Measurements from ENCODE around the gene LBP.
A peak's percentile ranks its signal among the peaks of the same experiment; 100 is the strongest.

Gene LBP

GRCh38 chr20:38320221-38320620, 26.1 kb upstream of the LBP start:
- Histone ChIP-seq H3K4me1 (ENCODE audit: low read depth, poor library complexity, severe bottlenecking) (peaks cover 7% of the 10 kb centered on the region), H2AFZ (ENCODE audit: low read depth) (no peak overlapping the region), H3K27ac (no peak overlapping the region), H4K20me1 (ENCODE audit: insufficient read depth) (no peaks in the 10 kb centered on the region), H3K36me3 (ENCODE audit: insufficient read depth) (no peaks in the 10 kb centered on the region), H3K27me3 (ENCODE audit: insufficient read depth, low read depth) (no peaks in the 10 kb centered on the region), H3K4me3 (IDR thresholded peaks at IDR 0.05; ENCODE audit: insufficient read depth, low read depth, low read length) (no peak overlapping the region), H3K9ac (no peak overlapping the region), H3K4me2 (no peak overlapping the region), H3K79me2 (ENCODE audit: insufficient read depth, low read depth) (no peaks in the 10 kb centered on the region)
- TF ChIP-seq, protein P1, sequence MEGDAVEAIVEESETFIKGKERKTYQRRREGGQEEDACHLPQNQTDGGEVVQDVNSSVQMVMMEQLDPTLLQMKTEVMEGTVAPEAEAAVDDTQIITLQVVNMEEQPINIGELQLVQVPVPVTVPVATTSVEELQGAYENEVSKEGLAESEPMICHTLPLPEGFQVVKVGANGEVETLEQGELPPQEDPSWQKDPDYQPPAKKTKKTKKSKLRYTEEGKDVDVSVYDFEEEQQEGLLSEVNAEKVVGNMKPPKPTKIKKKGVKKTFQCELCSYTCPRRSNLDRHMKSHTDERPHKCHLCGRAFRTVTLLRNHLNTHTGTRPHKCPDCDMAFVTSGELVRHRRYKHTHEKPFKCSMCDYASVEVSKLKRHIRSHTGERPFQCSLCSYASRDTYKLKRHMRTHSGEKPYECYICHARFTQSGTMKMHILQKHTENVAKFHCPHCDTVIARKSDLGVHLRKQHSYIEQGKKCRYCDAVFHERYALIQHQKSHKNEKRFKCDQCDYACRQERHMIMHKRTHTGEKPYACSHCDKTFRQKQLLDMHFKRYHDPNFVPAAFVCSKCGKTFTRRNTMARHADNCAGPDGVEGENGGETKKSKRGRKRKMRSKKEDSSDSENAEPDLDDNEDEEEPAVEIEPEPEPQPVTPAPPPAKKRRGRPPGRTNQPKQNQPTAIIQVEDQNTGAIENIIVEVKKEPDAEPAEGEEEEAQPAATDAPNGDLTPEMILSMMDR (conservative IDR thresholded peaks at IDR 0.05; ENCODE audit: low read depth, low read length), result no peak

DNA sequence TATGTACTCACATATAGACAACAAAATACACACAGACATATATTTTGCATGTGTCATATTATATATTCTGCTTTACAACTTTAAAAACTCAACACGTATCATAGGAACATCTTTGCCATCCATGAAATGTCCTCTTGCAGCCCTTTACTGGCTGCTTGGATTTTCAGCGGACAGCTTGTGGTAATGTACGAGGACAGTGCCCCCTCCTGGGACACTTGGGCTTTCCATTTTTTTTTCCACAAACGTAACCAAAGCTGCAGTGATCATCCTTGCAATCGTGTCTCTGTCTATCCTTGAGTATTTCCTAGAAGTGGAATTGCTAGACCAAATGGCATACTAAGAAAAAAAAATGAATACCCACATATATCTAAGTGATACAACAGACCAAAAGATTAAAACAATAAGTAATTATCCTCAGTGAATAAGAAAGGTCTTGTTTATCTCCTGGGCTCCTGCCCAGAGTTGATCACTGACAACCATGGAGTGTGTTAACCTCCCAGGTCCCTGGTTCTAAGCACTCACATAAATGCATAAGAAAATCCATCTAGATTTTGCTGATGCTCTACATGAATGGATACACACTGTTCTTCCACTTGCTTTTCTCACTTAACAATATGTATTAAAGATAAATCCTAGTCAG, 24.2 kb upstream of the LBP start:
- H3K27me3 ChIP-seq (ENCODE audit: insufficient read depth, low read depth), result no peaks in the 10 kb centered on the region
- no peak overlapping the region for H3K4me3 ChIP-seq (IDR thresholded peaks at IDR 0.05; ENCODE audit: insufficient read depth, low read depth, low read length)
- H3K9ac ChIP-seq, result no peak overlapping the region
- no peak overlapping the region for H3K27ac ChIP-seq
- H3K79me2 ChIP-seq (ENCODE audit: insufficient read depth, low read depth), result no peaks in the 10 kb centered on the region
- TF ChIP-seq, protein P1 (conservative IDR thresholded peaks at IDR 0.05; ENCODE audit: low read depth, low read length), result peak; percentile 37
- H2AFZ ChIP-seq (ENCODE audit: low read depth), result no peak overlapping the region
- no peak overlapping the region for H3K4me2 ChIP-seq
- H4K20me1 ChIP-seq (ENCODE audit: insufficient read depth), result no peaks in the 10 kb centered on the region
- H3K4me1 ChIP-seq (ENCODE audit: low read depth, poor library complexity, severe bottlenecking), result peaks cover 12% of the 10 kb centered on the region
- H3K36me3 ChIP-seq (ENCODE audit: insufficient read depth), result no peaks in the 10 kb centered on the region

DNA sequence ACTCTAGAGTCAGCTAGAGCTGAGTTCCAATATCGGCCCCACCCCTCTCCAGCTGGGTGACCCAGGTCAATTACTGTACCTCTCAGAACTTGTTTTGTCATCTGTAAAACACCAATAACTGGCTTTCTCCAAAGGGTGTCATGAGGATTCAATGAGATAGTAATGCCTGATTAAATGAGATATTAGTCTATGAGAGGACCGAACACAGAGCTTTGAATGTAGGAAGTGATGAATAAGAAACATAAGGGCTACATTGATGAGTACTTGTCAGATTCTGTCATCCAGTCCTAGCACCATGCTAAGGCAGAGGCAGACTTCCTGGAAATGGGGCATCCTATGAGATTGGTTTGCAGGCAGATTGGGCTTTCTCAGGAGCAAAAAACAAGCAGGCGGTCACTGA, 22.1 kb upstream of the LBP start:
- Histone ChIP-seq H3K4me3 (IDR thresholded peaks at IDR 0.05; ENCODE audit: insufficient read depth, low read depth, low read length) (no peak overlapping the region), H3K27ac (no peak overlapping the region), H3K9ac (no peak overlapping the region), H3K79me2 (ENCODE audit: insufficient read depth, low read depth) (no peaks in the 10 kb centered on the region), H4K20me1 (ENCODE audit: insufficient read depth) (no peaks in the 10 kb centered on the region), H3K4me2 (no peak overlapping the region), H3K36me3 (ENCODE audit: insufficient read depth) (no peaks in the 10 kb centered on the region), H3K4me1 (ENCODE audit: low read depth, poor library complexity, severe bottlenecking) (peaks cover 12% of the 10 kb centered on the region), H3K27me3 (ENCODE audit: insufficient read depth, low read depth) (no peaks in the 10 kb centered on the region), H2AFZ (ENCODE audit: low read depth) (no peak overlapping the region)
- TF ChIP-seq, protein P1 (conservative IDR thresholded peaks at IDR 0.05; ENCODE audit: low read depth, low read length), result no peak

- Histone ChIP-seq H3K4me1 (ENCODE audit: low read depth, poor library complexity, severe bottlenecking) (peaks cover 12% of the 10 kb centered on the region), H4K20me1 (ENCODE audit: insufficient read depth) (no peaks in the 10 kb centered on the region), H3K27ac (no peak overlapping the region), H3K36me3 (ENCODE audit: insufficient read depth) (no peaks in the 10 kb centered on the region), H3K9ac (no peak overlapping the region), H3K4me3 (IDR thresholded peaks at IDR 0.05; ENCODE audit: insufficient read depth, low read depth, low read length) (no peak overlapping the region), H2AFZ (ENCODE audit: low read depth) (no peak overlapping the region), H3K79me2 (ENCODE audit: insufficient read depth, low read depth) (no peaks in the 10 kb centered on the region), H3K4me2 (no peak overlapping the region), H3K27me3 (ENCODE audit: insufficient read depth, low read depth) (no peaks in the 10 kb centered on the region)
- TF ChIP-seq, protein P1 (conservative IDR thresholded peaks at IDR 0.05; ENCODE audit: low read depth, low read length), result no peak
These were observed 21.1 kb upstream of the LBP start for GRCh38 chr20:38325167-38325566.
